GM23338 (cell line): ENCODE data around the gene SDE2. TPM values are rescaled to one million over a fixed set of nuclear protein-coding genes. Genes with fewer than 3 reads are reported as not detected.

ENCODE experiments used
- ATAC-seq: fragments of 200-7000 bp; cut with Tn5 transposase; 3 replicates; pipeline ENCODE4 v1.9.1; 2020
- DNase-seq: peaks from one replicate; pipeline ENCODE4 v3.0.0-alpha.2; 2015; ENCODE audit warnings: low spot score
- H2AFZ ChIP-seq: fragments of 200-600 bp; sonication (generic); 2 replicates; pipeline ENCODE4 v1.8.0; 2016; ENCODE audit warnings: antibody characterized with exemption, mild to moderate bottlenecking, moderate library complexity
- H3F3A ChIP-seq: fragments of 200-600 bp; sonication (generic); replicated peaks from 2 replicates; pipeline ENCODE4 v1.8.0; 2017; ENCODE audit warnings: antibody characterized with exemption, mixed run types, low read depth
- H3K27ac ChIP-seq: fragments of 200-600 bp; sonication (generic); 2 replicates; pipeline ENCODE4 v1.6.1; 2016; ENCODE audit warnings: low read depth
- H3K27me3 ChIP-seq: fragments of 200-600 bp; sonication (generic); 2 replicates; pipeline ENCODE4 v1.8.0; 2016; ENCODE audit warnings: mild to moderate bottlenecking, mixed run types, moderate library complexity; ENCODE audit not compliant: insufficient read depth
- H3K36me3 ChIP-seq: fragments of 200-600 bp; sonication (generic); 2 replicates; pipeline ENCODE4 v1.8.0; 2016; ENCODE audit warnings: mild to moderate bottlenecking; ENCODE audit not compliant: insufficient read depth
- H3K4me1 ChIP-seq: fragments of 200-600 bp; sonication (generic); 2 replicates; pipeline ENCODE4 v1.8.0; 2016; ENCODE audit warnings: mild to moderate bottlenecking, moderate library complexity; ENCODE audit not compliant: insufficient read depth
- H3K4me2 ChIP-seq: fragments of 200-600 bp; sonication (generic); 2 replicates; pipeline ENCODE4 v1.7.1; 2017; ENCODE audit warnings: mixed run types
- H3K4me3 ChIP-seq: fragments of 200-600 bp; sonication (generic); 2 replicates; pipeline ENCODE4 v1.6.1; 2016; ENCODE audit warnings: mixed run types
- H3K79me2 ChIP-seq: fragments of 200-600 bp; sonication (generic); replicated peaks from 2 replicates; pipeline ENCODE4 v1.8.0; 2017; ENCODE audit warnings: mild to moderate bottlenecking; ENCODE audit not compliant: insufficient read depth
- H3K9me2 ChIP-seq: fragments of 200-600 bp; sonication (generic); 2 replicates; pipeline ENCODE4 v1.8.0; 2017; ENCODE audit not compliant: insufficient read depth
- H4K20me1 ChIP-seq: fragments of 200-600 bp; sonication (generic); replicated peaks from 2 replicates; pipeline ENCODE4 v1.8.0; 2017; ENCODE audit warnings: mild to moderate bottlenecking; ENCODE audit not compliant: insufficient read depth
- H3K27ac Mint-ChIP-seq: 2 replicates; pipeline ENCODE4 v1.8.0; 2020; ENCODE audit warnings: inconsistent platforms, mild to moderate bottlenecking, moderate library complexity, mixed read lengths
- H3K27me3 Mint-ChIP-seq: 3 replicates; pipeline ENCODE4 v1.8.0; 2022; ENCODE audit warnings: low read depth, mild to moderate bottlenecking, moderate library complexity, mixed read lengths, inconsistent platforms; ENCODE audit not compliant: insufficient read depth, poor library complexity
- H3K36me3 Mint-ChIP-seq: 3 replicates; pipeline ENCODE4 v1.8.0; 2021; ENCODE audit warnings: low read depth, mild to moderate bottlenecking, inconsistent platforms, moderate library complexity, mixed read lengths
- H3K4me1 Mint-ChIP-seq: 3 replicates; pipeline ENCODE4 v1.8.0; 2020; ENCODE audit warnings: mild to moderate bottlenecking, inconsistent platforms, mixed read lengths
- H3K4me3 Mint-ChIP-seq: 3 replicates; pipeline ENCODE4 v1.8.0; 2021; ENCODE audit warnings: moderate library complexity, mild to moderate bottlenecking, inconsistent platforms, mixed read lengths
- H3K9me3 Mint-ChIP-seq: 3 replicates; pipeline ENCODE4 v1.8.0; 2020; ENCODE audit warnings: moderate library complexity, mild to moderate bottlenecking, inconsistent platforms, mixed read lengths
- CTCF ChIP-seq, 2 experiments: fragments of 200-600 bp in 1 of 2; sonication (generic) in 1 of 2; conservative IDR thresholded peaks; 2 replicates each; pipeline versions ENCODE4 v1.5.1 to v1.6.1; 2016 to 2017; ENCODE audit warnings: antibody characterized with exemption in 2 of 2, low read depth in 2 of 2, mild to moderate bottlenecking in 2 of 2, moderate library complexity in 1 of 2
- ETS1 ChIP-seq: IDR thresholded peaks from 2 replicates; pipeline ENCODE4 v1.6.1; 2016; ENCODE audit warnings: antibody characterized with exemption
- EZH2 ChIP-seq: fragments of 200-600 bp; sonication (generic); IDR thresholded peaks from one replicate; pipeline ENCODE4 v1.8.0; 2017; ENCODE audit warnings: antibody characterized with exemption, mild to moderate bottlenecking, low read depth; ENCODE audit not compliant: unreplicated experiment
- EZH2phosphoT487 ChIP-seq: fragments of 200-600 bp; sonication (generic); IDR thresholded peaks from one replicate; pipeline ENCODE4 v1.8.1; 2018; ENCODE audit warnings: antibody characterized with exemption; ENCODE audit not compliant: unreplicated experiment
- JUNB ChIP-seq: IDR thresholded peaks from one replicate; pipeline ENCODE4 v1.6.1; 2016; ENCODE audit warnings: antibody characterized with exemption; ENCODE audit not compliant: unreplicated experiment
- NANOG ChIP-seq: IDR thresholded peaks from 2 replicates; pipeline ENCODE4 v1.6.1; 2016; ENCODE audit warnings: antibody characterized with exemption, borderline replicate concordance
- POLR2AphosphoS5 ChIP-seq: IDR thresholded peaks from 2 replicates; pipeline ENCODE4 v1.6.1; 2016; ENCODE audit warnings: antibody characterized with exemption, low read depth
- REST ChIP-seq: IDR thresholded peaks from one replicate; pipeline ENCODE4 v1.6.1; 2018; ENCODE audit warnings: antibody characterized with exemption; ENCODE audit not compliant: unreplicated experiment
- ZNF114 ChIP-seq: fragments of 250-450 bp; sonication (Bioruptor Pico); IDR thresholded peaks from 2 replicates; pipeline ENCODE4 v1.5.0; 2020; ENCODE audit warnings: mild to moderate bottlenecking, moderate library complexity
- ZNF331 ChIP-seq: fragments of 250-450 bp; sonication (Bioruptor Pico); IDR thresholded peaks from 2 replicates; pipeline ENCODE4 v1.5.0; 2020; ENCODE audit warnings: low read depth, mild to moderate bottlenecking, moderate library complexity
- polyA plus RNA-seq: library from polyadenylated mRNA; unstranded; fragments of >200 nt; fragmentation: Nextera tagmentation; extraction: Ambion mirVana; gene quantifications from 2 replicates; pipeline ENCODE4 v1.2.1, GENCODE V29; 2016
- total RNA-seq: library from RNA; depleted of rRNA; stranded (reverse); fragments of >200 nt; shearing (Covaris generic); gene quantifications from 2 replicates; pipeline ENCODE4 v1.2.3, GENCODE V29; 2014

SDE2 gene
- total and polyA plus RNA-seq, 2 experiments from 2014 or later = 10.6 to 26.9 TPM

GRCh38 chr1:226047495-226047894 lies 48.4 kb upstream of the SDE2 start:
- no peaks in the 10 kb centered on the region for H3F3A ChIP-seq
- ATAC-seq = no peak

GRCh38 chr1:226046240-226046639 lies 47.1 kb upstream of the SDE2 start:
- Histone ChIP-seq H3K4me1 (no peaks in the 10 kb centered on the region; the same call in 1 of the 2 replicates), H4K20me1 (no peaks in the 10 kb centered on the region), H3K9me2 (no peaks in the 10 kb centered on the region), H3K27me3 (no peaks in the 10 kb centered on the region), H2AFZ (no peak overlapping the region), H3K36me3 (no peaks in the 10 kb centered on the region), H3K4me2 (no peak overlapping the region), H3F3A (no peaks in the 10 kb centered on the region), H3K4me3 (no peak overlapping the region), H3K27ac (no peak overlapping the region), H3K79me2 (no peaks in the 10 kb centered on the region)
- Mint-ChIP-seq H3K9me3 (no peaks in the 10 kb centered on the region), H3K27ac (no peak overlapping the region), H3K36me3 (no peaks in the 10 kb centered on the region), H3K4me1 (no peaks in the 10 kb centered on the region), H3K27me3 (peaks cover 2% of the 10 kb centered on the region), H3K4me3 (no peak overlapping the region)
- no peak for DNase-seq
- no peak for ATAC-seq
- TF ChIP-seq REST (no peak), ETS1 (no peak), ZNF331 (CRISPR knock-in tag) (no peak), EZH2 (no peak), CTCF (conservative IDR thresholded peaks at IDR 0.05; ENCODE audit: low read depth in 2 of 2) (no peak), NANOG (no peak), JUNB (no peak), EZH2phosphoT487 (no peak), ZNF114 (CRISPR knock-in tag) (no peak), POLR2AphosphoS5 (no peak)

More at GRCh38 chr1:226047495-226047894, 48.4 kb upstream of the SDE2 start:
- Histone ChIP-seq H4K20me1 (no peaks in the 10 kb centered on the region), H3K9me2 (no peaks in the 10 kb centered on the region), H3K27me3 (no peaks in the 10 kb centered on the region), H3K4me2 (no peak overlapping the region), H3K79me2 (no peaks in the 10 kb centered on the region), H3K4me1 (no peaks in the 10 kb centered on the region), H3K36me3 (no peaks in the 10 kb centered on the region), H3K27ac (no peak overlapping the region), H2AFZ (no peak overlapping the region), H3K4me3 (no peak overlapping the region)
- no peak for TF ChIP-seq EZH2phosphoT487
- TF ChIP-seq ZNF331 (CRISPR knock-in tag) = no peak
- TF ChIP-seq POLR2AphosphoS5 = no peak
- TF ChIP-seq REST = no peak
- no peak for TF ChIP-seq EZH2
- no peak for DNase-seq
- Mint-ChIP-seq H3K27ac (no peak overlapping the region), H3K27me3 (peaks cover 2% of the 10 kb centered on the region), H3K9me3 (no peaks in the 10 kb centered on the region), H3K4me1 (no peaks in the 10 kb centered on the region), H3K4me3 (no peak overlapping the region), H3K36me3 (no peaks in the 10 kb centered on the region)
